PC-3 (cell line): Measurements from ENCODE around the gene GDPD5.

ENCODE experiments used
- EZH2 ChIP-seq: fragments of 300-600 bp; sonication (generic); IDR thresholded peaks from one replicate; pipeline ENCODE4 v1.6.1; 2017; ENCODE audit warnings: antibody characterized with exemption, mild to moderate bottlenecking, low read length; ENCODE audit not compliant: unreplicated experiment
- EZH2phosphoT487 ChIP-seq: fragments of 300-600 bp; sonication (generic); IDR thresholded peaks from 2 replicates; pipeline ENCODE4 v1.6.1; 2018; ENCODE audit warnings: mild to moderate bottlenecking, antibody characterized with exemption, low read length, borderline replicate concordance
- TF ChIP-seq, protein P1 (sequence below): fragments of 300-600 bp; sonication (generic); conservative IDR thresholded peaks from 2 replicates; pipeline ENCODE4 v1.5.1; 2017; ENCODE audit warnings: antibody characterized with exemption, low read depth, mild to moderate bottlenecking, low read length

DNA sequence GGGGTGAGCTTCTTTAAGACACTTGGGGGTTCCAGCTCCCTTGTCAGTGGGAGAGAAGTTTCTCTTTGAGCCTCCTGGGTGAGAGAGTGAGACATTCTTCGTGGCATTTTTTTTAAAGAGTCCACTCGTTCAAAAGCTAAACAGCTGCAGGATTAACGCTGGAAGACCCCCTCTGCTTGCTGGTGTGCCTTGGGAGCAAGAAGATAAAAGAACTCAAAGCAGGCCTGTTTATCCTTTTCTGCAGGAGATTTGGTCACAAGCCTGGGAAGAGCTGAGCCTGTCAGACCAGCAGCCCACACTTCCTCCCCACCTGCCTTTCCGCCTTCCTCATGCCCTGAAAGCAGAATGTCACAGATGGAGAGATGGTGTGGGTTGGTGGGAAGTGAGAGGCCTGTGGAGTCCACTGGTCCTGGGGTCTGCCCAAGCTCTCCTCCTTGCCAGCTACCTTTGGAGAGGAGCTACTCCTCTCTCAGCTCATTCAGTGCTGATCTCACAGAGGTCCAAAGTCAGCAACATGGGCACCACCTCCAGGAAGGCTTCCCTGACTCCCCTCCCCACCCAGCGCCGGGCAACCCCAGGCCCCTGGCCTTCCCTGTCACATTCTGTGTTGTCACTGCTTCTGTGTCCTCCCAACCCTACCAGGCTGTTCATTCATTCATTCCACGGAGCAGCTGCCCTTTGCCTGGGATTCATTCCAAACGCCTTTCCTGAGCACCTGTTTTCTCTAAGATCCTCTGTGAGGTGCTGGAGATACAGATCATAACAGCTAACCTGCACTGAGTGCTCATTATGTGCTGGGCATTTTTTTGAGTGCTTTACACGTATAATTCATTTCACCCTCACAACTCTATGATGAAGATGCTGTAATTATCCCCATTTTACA, 6.7 kb downstream of the GDPD5 start:
- TF ChIP-seq, protein P1, sequence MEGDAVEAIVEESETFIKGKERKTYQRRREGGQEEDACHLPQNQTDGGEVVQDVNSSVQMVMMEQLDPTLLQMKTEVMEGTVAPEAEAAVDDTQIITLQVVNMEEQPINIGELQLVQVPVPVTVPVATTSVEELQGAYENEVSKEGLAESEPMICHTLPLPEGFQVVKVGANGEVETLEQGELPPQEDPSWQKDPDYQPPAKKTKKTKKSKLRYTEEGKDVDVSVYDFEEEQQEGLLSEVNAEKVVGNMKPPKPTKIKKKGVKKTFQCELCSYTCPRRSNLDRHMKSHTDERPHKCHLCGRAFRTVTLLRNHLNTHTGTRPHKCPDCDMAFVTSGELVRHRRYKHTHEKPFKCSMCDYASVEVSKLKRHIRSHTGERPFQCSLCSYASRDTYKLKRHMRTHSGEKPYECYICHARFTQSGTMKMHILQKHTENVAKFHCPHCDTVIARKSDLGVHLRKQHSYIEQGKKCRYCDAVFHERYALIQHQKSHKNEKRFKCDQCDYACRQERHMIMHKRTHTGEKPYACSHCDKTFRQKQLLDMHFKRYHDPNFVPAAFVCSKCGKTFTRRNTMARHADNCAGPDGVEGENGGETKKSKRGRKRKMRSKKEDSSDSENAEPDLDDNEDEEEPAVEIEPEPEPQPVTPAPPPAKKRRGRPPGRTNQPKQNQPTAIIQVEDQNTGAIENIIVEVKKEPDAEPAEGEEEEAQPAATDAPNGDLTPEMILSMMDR: no peak
- TF ChIP-seq EZH2phosphoT487 (no peak), EZH2 (no peak)
